Measurements from ENCODE around the gene COL26A1.

- TF ChIP-seq EZH2 (IDR thresholded peaks at IDR 0.05) = no peak
- TF ChIP-seq POLR2AphosphoS5 (IDR thresholded peaks at IDR 0.05; ENCODE audit: borderline replicate concordance, low read depth, low read length) = no peak
These were observed 169.2 kb downstream of the COL26A1 start for GRCh38 chr7:101531726-101532357.

Data from SK-N-MC (cell line).